Measurements from ENCODE around the gene TTLL13.

Gene TTLL13
- long read RNA-seq, donor 1, result 0 reads
- long read RNA-seq, donor 2, result 0 reads
- long read RNA-seq, donor 3, result 0 reads
- long read RNA-seq, donor 4, result 0 reads
- long read RNA-seq, donor 5, result 0 reads
- long read RNA-seq, donor 6, result 0 reads
- long read RNA-seq, donor 7, result 0 reads
- long read RNA-seq, donor 8, result 0 reads

GRCh38 chr15:90249203-90249863, at the start of gene TTLL13:
TTLL13 (plus strand) TSS chr15:90249556; CDS start chr15:90250631, 1,075 bp downstream.
- DNase-seq, result peak; percentile 97

GRCh38 chr15:90200534-90201129, 48.7 kb upstream of the TTLL13 start:
- DNase-seq, result no peak

GRCh38 chr15:90201130-90201943, 48.0 kb upstream of the TTLL13 start, which contains the start of gene SEMA4B:
SEMA4B (plus strand) TSS chr15:90201330; CDS start chr15:90201579, 249 bp downstream.
- DNase-seq, result peak; percentile 90

- no peak for DNase-seq
These were observed 47.4 kb upstream of the TTLL13 start for GRCh38 chr15:90201944-90202375.

GRCh38 chr15:90202929-90203328, 46.4 kb upstream of the TTLL13 start:
- DNase-seq, result no peak

GRCh38 chr15:90203473-90203872, 45.9 kb upstream of the TTLL13 start:
- no peak for DNase-seq

- no peak for DNase-seq
These were observed 45.4 kb upstream of the TTLL13 start for GRCh38 chr15:90203922-90204321.

GRCh38 chr15:90205050-90205848, 44.1 kb upstream of the TTLL13 start:
- no peak for DNase-seq

GRCh38 chr15:90205886-90206285, 43.5 kb upstream of the TTLL13 start:
- DNase-seq, result no peak

GRCh38 chr15:90207252-90207651, 42.1 kb upstream of the TTLL13 start:
- DNase-seq, result no peak

GRCh38 chr15:90208356-90208755, 41.0 kb upstream of the TTLL13 start:
- DNase-seq, result no peak

- DNase-seq, result no peak
These were observed 39.8 kb upstream of the TTLL13 start for GRCh38 chr15:90209591-90209990.

- DNase-seq, result no peak
These were observed 38.8 kb upstream of the TTLL13 start for GRCh38 chr15:90210593-90210992.

- no peak for DNase-seq
These were observed 38.3 kb upstream of the TTLL13 start for GRCh38 chr15:90211009-90211408.

- DNase-seq, result no peak
These were observed 37.8 kb upstream of the TTLL13 start for GRCh38 chr15:90211440-90212143.

GRCh38 chr15:90212221-90213098, 36.9 kb upstream of the TTLL13 start:
- no peak for DNase-seq

- no peak for DNase-seq
These were observed 36.1 kb upstream of the TTLL13 start for GRCh38 chr15:90213122-90213817.

GRCh38 chr15:90213818-90214204, 35.5 kb upstream of the TTLL13 start:
- no peak for DNase-seq

GRCh38 chr15:90214553-90215196, 34.7 kb upstream of the TTLL13 start:
- DNase-seq, result no peak

All from right kidney (tissue), 9 donors.